Liver (tissue), 9 donors: ENCODE results near the gene STARD3. TPM values are rescaled to one million over a fixed set of nuclear protein-coding genes. Genes with fewer than 3 reads are reported as not detected.

Experiments
- DNase-seq: peaks from one replicate; pipeline ENCODE4 v3.0.0-alpha.2; 2017; ENCODE audit warnings: low spot score
- H3K27ac ChIP-seq, 2 donors: one replicate each; pipeline ENCODE4 v1.7.0; 2013; ENCODE audit warnings: inconsistent platforms in 2 of 2, low read length in 2 of 2, control low read depth in 1 of 2, low read depth in 1 of 2, mild to moderate bottlenecking in 1 of 2
- H3K27me3 ChIP-seq, 4 donors: one replicate each; pipeline versions ENCODE4 v1.6.1 to v1.7.0; 2013; ENCODE audit warnings: low read length in 3 of 4, inconsistent platforms in 1 of 4, mild to moderate bottlenecking in 1 of 4, moderate library complexity in 1 of 4; ENCODE audit not compliant: control insufficient read depth in 4 of 4, insufficient read depth in 4 of 4
- H3K36me3 ChIP-seq, 4 donors: one replicate each; pipeline versions ENCODE4 v1.6.1 to v1.7.0; 2013; ENCODE audit warnings: low read length in 3 of 4, mild to moderate bottlenecking in 3 of 4, low read depth in 1 of 4, moderate library complexity in 1 of 4; ENCODE audit not compliant: control insufficient read depth in 4 of 4, insufficient read depth in 3 of 4
- H3K4me1 ChIP-seq, 4 donors: one replicate each; pipeline versions ENCODE4 v1.6.1 to v1.7.0; 2013; ENCODE audit warnings: low read length in 3 of 4, mild to moderate bottlenecking in 3 of 4, moderate library complexity in 1 of 4; ENCODE audit not compliant: control insufficient read depth in 4 of 4, insufficient read depth in 4 of 4
- H3K4me3 ChIP-seq, 3 donors: one replicate each; pipeline versions ENCODE4 v1.6.1 to v1.7.0; 2013; ENCODE audit warnings: low read length in 3 of 3, control low read depth in 1 of 3, low read depth in 1 of 3, mild to moderate bottlenecking in 1 of 3
- H3K9ac ChIP-seq, 2 donors: one replicate each; pipeline ENCODE4 v1.7.0; 2013; ENCODE audit warnings: low read length in 2 of 2, mild to moderate bottlenecking in 2 of 2, moderate library complexity in 2 of 2, control low read depth in 1 of 2, low read depth in 1 of 2
- H3K9me3 ChIP-seq, 4 donors: one replicate each; pipeline versions ENCODE4 v1.6.1 to v1.7.0; 2013; ENCODE audit warnings: low read length in 3 of 4; ENCODE audit not compliant: control insufficient read depth in 4 of 4
- EGR1 ChIP-seq, 2 donors: IDR thresholded peaks; 2 replicates each; pipeline ENCODE4 v1.6.1; 2016 to 2018; ENCODE audit warnings: antibody characterized with exemption in 2 of 2, low read depth in 2 of 2
- FOXA1 ChIP-seq: IDR thresholded peaks from 2 replicates; pipeline ENCODE4 v1.6.1; 2016; ENCODE audit warnings: antibody characterized with exemption
- FOXA2 ChIP-seq: IDR thresholded peaks from 2 replicates; pipeline ENCODE4 v1.6.1; 2016; ENCODE audit warnings: antibody characterized with exemption
- GABPA ChIP-seq, 2 donors: IDR thresholded peaks in 1 of 2; conservative IDR thresholded peaks in 1 of 2; 2 replicates each; pipeline ENCODE4 v1.6.1; 2016; ENCODE audit warnings: antibody characterized with exemption in 2 of 2, mild to moderate bottlenecking in 1 of 2, moderate library complexity in 1 of 2
- HNF4A ChIP-seq, 2 donors: conservative IDR thresholded peaks; 2 replicates each; pipeline ENCODE4 v1.6.1; 2016; ENCODE audit warnings: antibody characterized with exemption in 2 of 2, mild to moderate bottlenecking in 2 of 2
- HNF4G ChIP-seq: IDR thresholded peaks from 2 replicates; pipeline ENCODE4 v1.6.1; 2016; ENCODE audit warnings: antibody characterized with exemption
- JUND ChIP-seq, 2 donors: IDR thresholded peaks; 2 replicates each; pipeline ENCODE4 v1.6.1; 2016; ENCODE audit warnings: antibody characterized with exemption in 2 of 2
- NR2F2 ChIP-seq: IDR thresholded peaks from 2 replicates; pipeline ENCODE4 v1.6.1; 2016; ENCODE audit warnings: antibody characterized with exemption
- RAD21 ChIP-seq, 2 donors: IDR thresholded peaks; 2 replicates each; pipeline ENCODE4 v1.6.1; 2016; ENCODE audit warnings: antibody characterized with exemption in 2 of 2, mild to moderate bottlenecking in 2 of 2
- RXRA ChIP-seq, 2 donors: IDR thresholded peaks; 2 replicates each; pipeline ENCODE4 v1.6.1; 2017 to 2018; ENCODE audit warnings: antibody characterized with exemption in 2 of 2, mild to moderate bottlenecking in 1 of 2
- SP1 ChIP-seq: IDR thresholded peaks from 2 replicates; pipeline ENCODE4 v1.6.1; 2018; ENCODE audit warnings: antibody characterized with exemption, mild to moderate bottlenecking
- TAF1 ChIP-seq: conservative IDR thresholded peaks from 2 replicates; pipeline ENCODE4 v1.6.1; 2016; ENCODE audit warnings: antibody characterized with exemption, mild to moderate bottlenecking
- YY1 ChIP-seq: IDR thresholded peaks from 2 replicates; pipeline ENCODE4 v1.6.1; 2016; ENCODE audit warnings: antibody characterized with exemption, mild to moderate bottlenecking
- WGBS: extraction: QIAGEN DNeasy Blood & Tissue Kit; methylation state at CpG from one replicate; pipeline ENCODE4 v1.1.7; 2013; 5-methylcytosine and 5-hydroxymethylcytosine counted together
- polyA plus RNA-seq, 2 donors: library from polyadenylated mRNA; stranded (reverse) in 1 of 2; unstranded in 1 of 2; fragments of 200-250 nt in 1 of 2; fragments of >200 nt in 1 of 2; fragmentation: Nextera tagmentation in 1 of 2; extraction: Ambion mirVana in 1 of 2; gene quantifications; one replicate each; pipeline versions ENCODE4 v1.2.1 to v1.2.3, GENCODE V29; 2013 to 2015
- total RNA-seq, 2 donors: library from RNA; depleted of rRNA; stranded (reverse); fragments of >200 nt; gene quantifications; one replicate each; pipeline ENCODE4 v1.2.3, GENCODE V29; 2014
- TF ChIP-seq, protein P1 (sequence below): IDR thresholded peaks from 2 replicates; pipeline ENCODE4 v1.6.1; 2016; ENCODE audit warnings: antibody characterized with exemption
- TF ChIP-seq, protein P2 (sequence below): IDR thresholded peaks from 2 replicates; pipeline ENCODE4 v1.6.1; 2016; ENCODE audit warnings: antibody characterized with exemption
- TF ChIP-seq, protein P3 (sequence below): IDR thresholded peaks from 2 replicates; pipeline ENCODE4 v1.6.1; 2016; ENCODE audit warnings: antibody characterized with exemption
- TF ChIP-seq, protein P4 (sequence below): IDR thresholded peaks from 2 replicates; pipeline ENCODE4 v1.6.1; 2016; ENCODE audit warnings: antibody characterized with exemption, mild to moderate bottlenecking
- TF ChIP-seq, protein P5 (sequence below): fragments of 150-350 bp; IDR thresholded peaks from 2 replicates; pipeline ENCODE4 v1.5.1; 2017; ENCODE audit warnings: improper control_type of control experiment, low read depth, low read length; ENCODE audit not compliant: missing input control
- donor health status: healthy.
- donor health status: healthy.
- donor health status: healthy.
- donor health status: healthy.
- donor health status: healthy.

Gene STARD3
- total and polyA plus RNA-seq, 4 donors, result 15.0 to 34.0 (median 23.2) TPM

DNA sequence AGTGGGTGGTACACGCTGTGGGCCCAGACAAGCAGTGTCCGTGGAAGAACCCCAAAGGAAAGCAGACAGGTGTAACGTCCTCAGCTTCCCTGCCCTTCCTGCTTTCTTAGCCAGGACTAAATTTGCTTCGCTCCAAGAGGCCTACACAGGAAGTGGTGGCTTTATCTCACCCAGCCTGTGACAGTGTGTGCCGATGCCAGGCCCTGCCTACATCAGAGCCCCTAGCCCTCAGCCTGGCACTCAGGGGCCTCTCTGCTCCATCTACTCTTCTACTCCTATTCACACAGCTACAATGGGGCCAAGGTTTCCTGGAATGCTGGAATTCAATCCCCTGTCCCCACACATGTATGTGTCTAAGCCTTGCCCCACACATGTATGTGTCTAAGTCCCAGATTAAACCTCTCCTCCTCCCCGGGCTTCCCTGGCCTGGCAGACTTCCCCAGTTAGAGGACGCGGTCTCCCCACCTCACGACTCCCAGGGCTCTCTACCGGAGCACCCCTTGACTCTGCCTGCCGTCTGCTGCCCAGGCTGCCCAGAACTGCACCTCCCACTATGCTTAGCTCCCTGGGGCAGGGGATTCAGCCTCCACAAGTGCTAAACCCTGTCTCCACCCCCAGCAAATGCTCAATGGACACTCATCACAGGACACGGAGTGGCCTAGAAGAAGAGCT lies 42.7 kb downstream of the STARD3 start:
- TF ChIP-seq NR2F2 (no peak), RAD21 (IDR thresholded peaks at IDR 0.05) (no peak), RXRA (IDR thresholded peaks at IDR 0.05) (no peak), JUND (IDR thresholded peaks at IDR 0.05) (no peak), FOXA1 (no peak), SP1 (no peak)
- TF ChIP-seq, protein P1, sequence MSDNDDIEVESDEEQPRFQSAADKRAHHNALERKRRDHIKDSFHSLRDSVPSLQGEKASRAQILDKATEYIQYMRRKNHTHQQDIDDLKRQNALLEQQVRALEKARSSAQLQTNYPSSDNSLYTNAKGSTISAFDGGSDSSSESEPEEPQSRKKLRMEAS, result no peak
- TF ChIP-seq, protein P2, sequence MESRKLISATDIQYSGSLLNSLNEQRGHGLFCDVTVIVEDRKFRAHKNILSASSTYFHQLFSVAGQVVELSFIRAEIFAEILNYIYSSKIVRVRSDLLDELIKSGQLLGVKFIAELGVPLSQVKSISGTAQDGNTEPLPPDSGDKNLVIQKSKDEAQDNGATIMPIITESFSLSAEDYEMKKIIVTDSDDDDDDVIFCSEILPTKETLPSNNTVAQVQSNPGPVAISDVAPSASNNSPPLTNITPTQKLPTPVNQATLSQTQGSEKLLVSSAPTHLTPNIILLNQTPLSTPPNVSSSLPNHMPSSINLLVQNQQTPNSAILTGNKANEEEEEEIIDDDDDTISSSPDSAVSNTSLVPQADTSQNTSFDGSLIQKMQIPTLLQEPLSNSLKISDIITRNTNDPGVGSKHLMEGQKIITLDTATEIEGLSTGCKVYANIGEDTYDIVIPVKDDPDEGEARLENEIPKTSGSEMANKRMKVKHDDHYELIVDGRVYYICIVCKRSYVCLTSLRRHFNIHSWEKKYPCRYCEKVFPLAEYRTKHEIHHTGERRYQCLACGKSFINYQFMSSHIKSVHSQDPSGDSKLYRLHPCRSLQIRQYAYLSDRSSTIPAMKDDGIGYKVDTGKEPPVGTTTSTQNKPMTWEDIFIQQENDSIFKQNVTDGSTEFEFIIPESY, result no peak
- TF ChIP-seq, protein P3, sequence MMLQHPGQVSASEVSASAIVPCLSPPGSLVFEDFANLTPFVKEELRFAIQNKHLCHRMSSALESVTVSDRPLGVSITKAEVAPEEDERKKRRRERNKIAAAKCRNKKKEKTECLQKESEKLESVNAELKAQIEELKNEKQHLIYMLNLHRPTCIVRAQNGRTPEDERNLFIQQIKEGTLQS, result no peak
- Histone ChIP-seq H3K27ac (no peak overlapping the region), H3K9ac (no peak overlapping the region), H3K36me3 (peaks cover 0 to 13% (median 3%) of the 10 kb centered on the region in 4 donors), H3K4me3 (no peak overlapping the region), H3K27me3 (no peaks in the 10 kb centered on the region), H3K4me1 (peaks cover 0 to 7% (median under 1%) of the 10 kb centered on the region in 4 donors), H3K9me3 (no peaks in the 10 kb centered on the region)
- WGBS, result 73% methylated on average over 12 of the region's 12 CpGs
- no peak for DNase-seq

DNA sequence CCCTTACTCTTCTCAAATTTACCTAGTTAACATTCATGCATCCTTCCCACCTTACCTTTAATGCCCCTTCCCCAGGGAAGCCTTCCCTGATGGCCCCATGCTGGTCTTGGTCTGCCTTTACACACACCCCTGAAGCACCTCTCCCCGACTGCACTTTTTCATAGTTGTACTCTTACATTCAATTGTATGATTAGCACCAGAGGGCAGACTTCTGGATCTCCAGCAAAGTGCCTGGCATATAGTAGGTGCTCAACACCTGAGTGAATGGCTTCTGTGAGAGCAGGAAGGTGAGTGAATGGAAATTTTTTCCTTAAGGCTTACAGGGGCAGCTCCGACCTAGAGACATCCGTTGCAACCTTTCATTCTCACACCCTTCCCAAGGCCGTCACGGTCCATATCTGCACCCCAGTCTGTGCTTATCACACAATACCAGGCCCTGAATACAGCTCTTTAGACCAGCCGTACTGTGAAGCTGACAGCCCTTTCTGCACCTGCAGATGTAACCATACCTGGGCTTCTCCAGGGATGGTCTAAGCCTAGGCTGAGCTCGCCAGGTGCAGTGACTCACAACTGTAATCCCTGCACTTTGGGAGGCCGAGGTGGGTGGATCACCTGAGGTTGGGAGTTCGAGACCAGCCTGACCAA lies 46.5 kb downstream of the STARD3 start:
- DNase-seq, result no peak
- Histone ChIP-seq H3K4me1 (peaks cover 0 to 16% (median 11%) of the 10 kb centered on the region in 4 donors), H3K4me3 (no peak overlapping the region), H3K27ac (no peak overlapping the region), H3K36me3 (peaks cover 0 to 14% (median 4%) of the 10 kb centered on the region in 4 donors), H3K27me3 (no peaks in the 10 kb centered on the region), H3K9me3 (no peaks in the 10 kb centered on the region), H3K9ac (no peak overlapping the region)
- TF ChIP-seq, protein P4, sequence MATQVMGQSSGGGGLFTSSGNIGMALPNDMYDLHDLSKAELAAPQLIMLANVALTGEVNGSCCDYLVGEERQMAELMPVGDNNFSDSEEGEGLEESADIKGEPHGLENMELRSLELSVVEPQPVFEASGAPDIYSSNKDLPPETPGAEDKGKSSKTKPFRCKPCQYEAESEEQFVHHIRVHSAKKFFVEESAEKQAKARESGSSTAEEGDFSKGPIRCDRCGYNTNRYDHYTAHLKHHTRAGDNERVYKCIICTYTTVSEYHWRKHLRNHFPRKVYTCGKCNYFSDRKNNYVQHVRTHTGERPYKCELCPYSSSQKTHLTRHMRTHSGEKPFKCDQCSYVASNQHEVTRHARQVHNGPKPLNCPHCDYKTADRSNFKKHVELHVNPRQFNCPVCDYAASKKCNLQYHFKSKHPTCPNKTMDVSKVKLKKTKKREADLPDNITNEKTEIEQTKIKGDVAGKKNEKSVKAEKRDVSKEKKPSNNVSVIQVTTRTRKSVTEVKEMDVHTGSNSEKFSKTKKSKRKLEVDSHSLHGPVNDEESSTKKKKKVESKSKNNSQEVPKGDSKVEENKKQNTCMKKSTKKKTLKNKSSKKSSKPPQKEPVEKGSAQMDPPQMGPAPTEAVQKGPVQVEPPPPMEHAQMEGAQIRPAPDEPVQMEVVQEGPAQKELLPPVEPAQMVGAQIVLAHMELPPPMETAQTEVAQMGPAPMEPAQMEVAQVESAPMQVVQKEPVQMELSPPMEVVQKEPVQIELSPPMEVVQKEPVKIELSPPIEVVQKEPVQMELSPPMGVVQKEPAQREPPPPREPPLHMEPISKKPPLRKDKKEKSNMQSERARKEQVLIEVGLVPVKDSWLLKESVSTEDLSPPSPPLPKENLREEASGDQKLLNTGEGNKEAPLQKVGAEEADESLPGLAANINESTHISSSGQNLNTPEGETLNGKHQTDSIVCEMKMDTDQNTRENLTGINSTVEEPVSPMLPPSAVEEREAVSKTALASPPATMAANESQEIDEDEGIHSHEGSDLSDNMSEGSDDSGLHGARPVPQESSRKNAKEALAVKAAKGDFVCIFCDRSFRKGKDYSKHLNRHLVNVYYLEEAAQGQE, result no peak
- TF ChIP-seq, protein P5, sequence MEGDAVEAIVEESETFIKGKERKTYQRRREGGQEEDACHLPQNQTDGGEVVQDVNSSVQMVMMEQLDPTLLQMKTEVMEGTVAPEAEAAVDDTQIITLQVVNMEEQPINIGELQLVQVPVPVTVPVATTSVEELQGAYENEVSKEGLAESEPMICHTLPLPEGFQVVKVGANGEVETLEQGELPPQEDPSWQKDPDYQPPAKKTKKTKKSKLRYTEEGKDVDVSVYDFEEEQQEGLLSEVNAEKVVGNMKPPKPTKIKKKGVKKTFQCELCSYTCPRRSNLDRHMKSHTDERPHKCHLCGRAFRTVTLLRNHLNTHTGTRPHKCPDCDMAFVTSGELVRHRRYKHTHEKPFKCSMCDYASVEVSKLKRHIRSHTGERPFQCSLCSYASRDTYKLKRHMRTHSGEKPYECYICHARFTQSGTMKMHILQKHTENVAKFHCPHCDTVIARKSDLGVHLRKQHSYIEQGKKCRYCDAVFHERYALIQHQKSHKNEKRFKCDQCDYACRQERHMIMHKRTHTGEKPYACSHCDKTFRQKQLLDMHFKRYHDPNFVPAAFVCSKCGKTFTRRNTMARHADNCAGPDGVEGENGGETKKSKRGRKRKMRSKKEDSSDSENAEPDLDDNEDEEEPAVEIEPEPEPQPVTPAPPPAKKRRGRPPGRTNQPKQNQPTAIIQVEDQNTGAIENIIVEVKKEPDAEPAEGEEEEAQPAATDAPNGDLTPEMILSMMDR, result no peak
- TF ChIP-seq RXRA (IDR thresholded peaks at IDR 0.05), result no peak
- TF ChIP-seq RAD21 (IDR thresholded peaks at IDR 0.05), result no peak
- no peak for TF ChIP-seq HNF4A (conservative IDR thresholded peaks at IDR 0.05)
- no peak for TF ChIP-seq JUND (IDR thresholded peaks at IDR 0.05)
- TF ChIP-seq, protein P2, result no peak
- no peak for TF ChIP-seq EGR1 (IDR thresholded peaks at IDR 0.05; ENCODE audit: low read depth in 2 of 2)
- no peak for TF ChIP-seq SP1
- TF ChIP-seq NR2F2, result no peak
- TF ChIP-seq, protein P3, result no peak
- TF ChIP-seq FOXA1, result no peak
- TF ChIP-seq YY1, result no peak
- no peak for TF ChIP-seq FOXA2
- TF ChIP-seq TAF1, result no peak
- TF ChIP-seq GABPA (IDR thresholded peaks at IDR 0.05 in 1 of 2, conservative IDR thresholded peaks at IDR 0.05 in 1 of 2), result no peak
- no peak for TF ChIP-seq HNF4G
- WGBS, result 94% methylated on average over 9 of the region's 9 CpGs
